Activated naive CD8-positive, alpha-beta T cell (primary cell): Measurements from ENCODE around the gene SHISA2.

Source experiments
- H3K27ac Mint-ChIP-seq: one replicate; pipeline ENCODE4 v1.8.0; 2021; ENCODE audit warnings: mixed read lengths
- H3K27me3 Mint-ChIP-seq: one replicate; pipeline ENCODE4 v1.8.0; 2021; ENCODE audit warnings: mixed read lengths
- H3K36me3 Mint-ChIP-seq: one replicate; pipeline ENCODE4 v1.8.0; 2021; ENCODE audit warnings: mixed read lengths
- H3K4me1 Mint-ChIP-seq: one replicate; pipeline ENCODE4 v1.8.0; 2021; ENCODE audit warnings: low read depth, mixed read lengths
- H3K4me3 Mint-ChIP-seq: one replicate; pipeline ENCODE4 v1.8.0; 2021; ENCODE audit warnings: mild to moderate bottlenecking, mixed read lengths
- H3K9me3 Mint-ChIP-seq: one replicate; pipeline ENCODE4 v1.8.0; 2021; ENCODE audit warnings: low read depth, mixed read lengths

The SHISA2 gene

GRCh38 chr13:26017196-26017921 is 34.5 kb downstream of the SHISA2 start:
- H3K4me1 Mint-ChIP-seq = peaks cover 52% of the 10 kb centered on the region
- H3K4me3 Mint-ChIP-seq = no peak overlapping the region
- peaks cover 16% of the 10 kb centered on the region for H3K36me3 Mint-ChIP-seq
- H3K27me3 Mint-ChIP-seq = no peaks in the 10 kb centered on the region
- H3K9me3 Mint-ChIP-seq = peaks cover 11% of the 10 kb centered on the region
- peak overlapping the region; percentile 88 for H3K27ac Mint-ChIP-seq

GRCh38 chr13:26016189-26016588 is 35.6 kb downstream of the SHISA2 start:
- H3K4me1 Mint-ChIP-seq = peaks cover 55% of the 10 kb centered on the region
- H3K27ac Mint-ChIP-seq = peak overlapping the region; percentile 46
- peaks cover 15% of the 10 kb centered on the region for H3K36me3 Mint-ChIP-seq
- H3K9me3 Mint-ChIP-seq = peaks cover 9% of the 10 kb centered on the region
- no peak overlapping the region for H3K4me3 Mint-ChIP-seq
- H3K27me3 Mint-ChIP-seq = no peaks in the 10 kb centered on the region

GRCh38 chr13:26015271-26016125 is 36.3 kb downstream of the SHISA2 start:
- Mint-ChIP-seq H3K9me3 (peaks cover 3% of the 10 kb centered on the region), H3K27me3 (no peaks in the 10 kb centered on the region), H3K4me3 (no peak overlapping the region), H3K4me1 (peaks cover 52% of the 10 kb centered on the region), H3K27ac (peak overlapping the region; percentile 16), H3K36me3 (peaks cover 8% of the 10 kb centered on the region)

- Mint-ChIP-seq H3K36me3 (peaks cover 5% of the 10 kb centered on the region), H3K4me1 (peaks cover 43% of the 10 kb centered on the region), H3K4me3 (peak overlapping the region; percentile 84), H3K9me3 (peaks cover 3% of the 10 kb centered on the region), H3K27me3 (no peaks in the 10 kb centered on the region), H3K27ac (peak overlapping the region; percentile 78)
Measured at GRCh38 chr13:26012995-26013394, 38.8 kb downstream of the SHISA2 start.

GRCh38 chr13:26011996-26012821 is 39.6 kb downstream of the SHISA2 start:
- Mint-ChIP-seq H3K4me3 (peak overlapping the region; percentile 84), H3K36me3 (peaks cover 5% of the 10 kb centered on the region), H3K4me1 (peaks cover 43% of the 10 kb centered on the region), H3K9me3 (peaks cover 3% of the 10 kb centered on the region), H3K27me3 (no peaks in the 10 kb centered on the region), H3K27ac (peak overlapping the region; percentile 78)

- H3K4me1 Mint-ChIP-seq = peaks cover 33% of the 10 kb centered on the region
- H3K27ac Mint-ChIP-seq = peak overlapping the region; percentile 28
- H3K27me3 Mint-ChIP-seq = no peaks in the 10 kb centered on the region
- H3K4me3 Mint-ChIP-seq = peak overlapping the region; percentile 84
- H3K36me3 Mint-ChIP-seq = peaks cover 5% of the 10 kb centered on the region
- H3K9me3 Mint-ChIP-seq = peaks cover 3% of the 10 kb centered on the region
Measured at GRCh38 chr13:26011208-26011573, 40.6 kb downstream of the SHISA2 start.

- no peak overlapping the region for H3K27ac Mint-ChIP-seq
- peak overlapping the region; percentile 7 for H3K4me3 Mint-ChIP-seq
- peaks cover 5% of the 10 kb centered on the region for H3K36me3 Mint-ChIP-seq
- H3K4me1 Mint-ChIP-seq = peaks cover 31% of the 10 kb centered on the region
- no peaks in the 10 kb centered on the region for H3K27me3 Mint-ChIP-seq
- H3K9me3 Mint-ChIP-seq = peaks cover 3% of the 10 kb centered on the region
Measured at GRCh38 chr13:26010487-26011207, 41.2 kb downstream of the SHISA2 start.

- H3K36me3 Mint-ChIP-seq = peaks cover 3% of the 10 kb centered on the region
Measured at GRCh38 chr13:26007261-26008125, 44.3 kb downstream of the SHISA2 start.

More at GRCh38 chr13:26007261-26008125, 44.3 kb downstream of the SHISA2 start:
- H3K4me1 Mint-ChIP-seq = peaks cover 15% of the 10 kb centered on the region
- no peak overlapping the region for H3K4me3 Mint-ChIP-seq
- H3K9me3 Mint-ChIP-seq = peaks cover 9% of the 10 kb centered on the region
- H3K27me3 Mint-ChIP-seq = no peaks in the 10 kb centered on the region
- no peak overlapping the region for H3K27ac Mint-ChIP-seq
